Thyroid gland (tissue), 4 donors: ENCODE results near the gene MROH2A. TPM values are rescaled to one million over a fixed set of nuclear protein-coding genes. Genes with fewer than 3 reads are reported as not detected.
A peak's percentile ranks its signal among the peaks of the same experiment; 100 is the strongest.

Experiments used
- DNase-seq, 2 donors: peaks; one replicate each; pipeline ENCODE4 v3.0.0-alpha.2; 2019
- H3K27ac ChIP-seq, 3 donors: fragments of 200-600 bp; sonication (generic); 1 replicate in 2 of 3; 2 replicates in 1 of 3; pipeline ENCODE4 v1.5.1; 2016 to 2019; ENCODE audit warnings: mild to moderate bottlenecking in 1 of 3, moderate library complexity in 1 of 3
- H3K27me3 ChIP-seq: fragments of 200-600 bp; sonication (generic); one replicate; pipeline ENCODE4 v1.5.1; 2019
- H3K36me3 ChIP-seq, 2 donors: fragments of 200-600 bp; sonication (generic); one replicate each; pipeline ENCODE4 v1.5.1; 2016 to 2019
- H3K4me1 ChIP-seq, 2 donors: fragments of 200-600 bp; sonication (generic); one replicate each; pipeline ENCODE4 v1.5.1; 2017 to 2019
- H3K4me3 ChIP-seq, 3 donors: fragments of 200-600 bp; sonication (generic); replicated peaks in 1 of 3; 1 replicate in 2 of 3; 2 replicates in 1 of 3; pipeline ENCODE4 v1.5.1; 2016; ENCODE audit warnings: mild to moderate bottlenecking in 1 of 3
- H3K9me3 ChIP-seq: fragments of 200-600 bp; sonication (generic); one replicate; pipeline ENCODE4 v1.5.1; 2017
- POLR2A ChIP-seq, 2 donors: fragments of 450-650 bp; IDR thresholded peaks; one replicate each; pipeline ENCODE4 v1.6.1; 2017; ENCODE audit warnings: antibody characterized with exemption in 2 of 2, mild to moderate bottlenecking in 2 of 2, moderate library complexity in 1 of 2
- WGBS, 2 donors: methylation state at CpG; one replicate each; pipeline ENCODE4 v1.1.5; 2017; 5-methylcytosine and 5-hydroxymethylcytosine counted together
- intact Hi-C: fragments of 100-400 bp; cut with DNase I; formaldehyde crosslinking; loops from one replicate; pipeline ENCODE4 v1.15.1; 2023
- total RNA-seq, 4 donors: library from RNA; depleted of rRNA; stranded (reverse); fragments of >200 nt; gene quantifications; one replicate each; pipeline ENCODE4 v1.2.3, GENCODE V29; 2016
- TF ChIP-seq, protein P1 (sequence below), 6 experiments: fragments of 200-600 bp in 3 of 6; fragments of 450-650 bp in 3 of 6; sonication (generic) in 3 of 6; IDR thresholded peaks; one replicate each; pipeline ENCODE4 v1.5.1; 2016 to 2019; ENCODE audit warnings: antibody characterized with exemption in 6 of 6, mild to moderate bottlenecking in 2 of 6, inconsistent platforms in 1 of 6, moderate library complexity in 1 of 6

The MROH2A gene
- total RNA-seq, 4 donors from 2014 or later = 1.3 to 20.4 (median 9.3) TPM

DNA sequence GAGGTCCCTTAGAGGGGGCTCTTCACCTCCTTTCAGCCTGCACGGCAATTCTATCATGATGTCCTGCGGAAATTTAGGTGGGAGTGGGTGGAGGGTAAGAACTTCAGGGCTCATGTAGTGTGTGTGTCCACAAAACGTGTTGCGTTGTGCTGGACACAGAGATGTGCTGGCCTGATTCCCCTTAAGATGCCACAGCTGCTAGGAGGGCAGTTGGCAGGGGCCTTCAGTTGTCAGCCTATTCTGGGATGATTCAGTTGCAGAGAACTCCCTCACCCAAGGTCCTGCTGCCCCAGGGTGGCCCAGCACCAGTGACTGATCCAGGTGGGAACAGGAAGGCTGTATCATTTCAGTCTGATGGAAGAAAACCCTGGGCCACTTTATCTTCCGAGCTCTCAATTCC lies 77.2 kb downstream of the MROH2A start:
- no peak overlapping the region for H3K4me3 ChIP-seq
- no peak overlapping the region for H3K27ac ChIP-seq
- intact Hi-C loops = no loop called here
- H3K9me3 ChIP-seq = no peaks in the 10 kb centered on the region
- H3K27me3 ChIP-seq = no peaks in the 10 kb centered on the region
- no peaks in the 10 kb centered on the region for H3K36me3 ChIP-seq
- TF ChIP-seq, protein P1, sequence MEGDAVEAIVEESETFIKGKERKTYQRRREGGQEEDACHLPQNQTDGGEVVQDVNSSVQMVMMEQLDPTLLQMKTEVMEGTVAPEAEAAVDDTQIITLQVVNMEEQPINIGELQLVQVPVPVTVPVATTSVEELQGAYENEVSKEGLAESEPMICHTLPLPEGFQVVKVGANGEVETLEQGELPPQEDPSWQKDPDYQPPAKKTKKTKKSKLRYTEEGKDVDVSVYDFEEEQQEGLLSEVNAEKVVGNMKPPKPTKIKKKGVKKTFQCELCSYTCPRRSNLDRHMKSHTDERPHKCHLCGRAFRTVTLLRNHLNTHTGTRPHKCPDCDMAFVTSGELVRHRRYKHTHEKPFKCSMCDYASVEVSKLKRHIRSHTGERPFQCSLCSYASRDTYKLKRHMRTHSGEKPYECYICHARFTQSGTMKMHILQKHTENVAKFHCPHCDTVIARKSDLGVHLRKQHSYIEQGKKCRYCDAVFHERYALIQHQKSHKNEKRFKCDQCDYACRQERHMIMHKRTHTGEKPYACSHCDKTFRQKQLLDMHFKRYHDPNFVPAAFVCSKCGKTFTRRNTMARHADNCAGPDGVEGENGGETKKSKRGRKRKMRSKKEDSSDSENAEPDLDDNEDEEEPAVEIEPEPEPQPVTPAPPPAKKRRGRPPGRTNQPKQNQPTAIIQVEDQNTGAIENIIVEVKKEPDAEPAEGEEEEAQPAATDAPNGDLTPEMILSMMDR (IDR thresholded peaks at IDR 0.05) = no peak
- no peak for TF ChIP-seq POLR2A (IDR thresholded peaks at IDR 0.05)
- WGBS, 2 donors = 86 to 92% methylated on average over 5 of the region's 5 CpGs
- DNase-seq = no peak
- H3K4me1 ChIP-seq = peaks cover 7% of the 10 kb centered on the region in 2 donors

DNA sequence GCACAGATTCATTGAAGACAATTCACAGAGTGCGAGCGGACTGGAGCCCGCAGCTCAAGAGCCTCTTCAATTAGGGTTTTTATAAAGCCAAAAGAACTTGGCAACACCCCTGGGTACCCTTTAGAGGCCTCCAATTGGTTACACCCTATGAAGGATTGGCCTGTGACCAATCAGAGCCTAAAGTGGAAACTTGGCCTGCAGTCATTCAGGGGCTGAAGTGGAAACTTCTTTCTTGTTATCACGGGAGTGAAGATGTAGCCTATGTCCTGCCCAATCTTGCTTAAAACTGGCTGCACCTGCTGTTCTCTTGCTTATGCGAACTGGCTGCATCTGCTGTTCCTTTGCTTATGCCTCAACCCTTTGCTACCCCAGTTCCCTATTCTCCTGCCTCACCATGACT lies 78.1 kb downstream of the MROH2A start:
- DNase-seq = peak; percentile 14 to 40
- intact Hi-C loops = no loop called here
- WGBS, 2 donors = 56 to 58% methylated on average over 5 of the region's 5 CpGs

DNA sequence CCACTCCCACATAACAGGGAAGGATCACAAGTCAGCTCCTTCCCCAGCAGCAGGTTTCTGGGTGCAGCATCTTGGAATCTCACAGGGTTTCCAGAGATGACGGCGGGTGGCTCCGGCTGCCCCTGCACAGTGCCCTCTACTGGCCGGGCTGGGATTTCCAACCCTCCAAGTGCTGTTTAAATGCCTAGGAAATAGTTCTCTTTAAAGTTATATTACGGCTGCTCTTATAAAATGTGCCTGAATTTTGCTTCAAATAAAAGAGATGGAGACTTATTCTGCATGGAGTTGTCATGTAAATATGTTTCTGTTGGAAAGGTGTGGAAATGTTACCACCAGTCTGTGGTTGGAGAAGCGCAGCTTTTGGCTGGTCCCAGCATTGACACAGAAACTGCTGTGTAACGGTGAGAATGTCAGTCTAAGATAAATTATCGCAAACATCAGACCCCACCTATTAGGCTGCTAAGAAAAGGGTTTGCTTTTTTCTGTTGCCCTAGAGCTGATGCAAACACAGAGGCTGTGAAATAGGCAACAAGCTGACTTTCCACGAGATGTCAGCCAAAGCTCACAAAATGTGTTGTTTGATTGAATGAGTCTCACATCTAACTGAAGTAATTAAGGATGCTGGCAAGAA lies 79.5 kb downstream of the MROH2A start:
- H3K4me1 ChIP-seq = peaks cover 7% of the 10 kb centered on the region in 2 donors
- no peak overlapping the region for H3K4me3 ChIP-seq
- H3K36me3 ChIP-seq = no peaks in the 10 kb centered on the region
- no peak for DNase-seq
- intact Hi-C loops = no loop called here
- H3K27ac ChIP-seq = no peak overlapping the region
- 53 to 63% methylated on average over 9 of the region's 9 CpGs for WGBS, 2 donors
- no peaks in the 10 kb centered on the region for H3K27me3 ChIP-seq
- H3K9me3 ChIP-seq = no peaks in the 10 kb centered on the region
- TF ChIP-seq, protein P1 (IDR thresholded peaks at IDR 0.05) = peak in 3 of 6 experiments; percentile 20 to 36 (median 24)
- TF ChIP-seq POLR2A (IDR thresholded peaks at IDR 0.05) = no peak

More for the DNA sequence above, 78.1 kb downstream of the MROH2A start:
- Histone ChIP-seq H3K9me3 (no peaks in the 10 kb centered on the region), H3K27me3 (no peaks in the 10 kb centered on the region), H3K36me3 (no peaks in the 10 kb centered on the region), H3K4me1 (peaks cover 7% of the 10 kb centered on the region in 2 donors), H3K27ac (no peak overlapping the region), H3K4me3 (no peak overlapping the region)
- TF ChIP-seq, protein P1 (IDR thresholded peaks at IDR 0.05) = no peak

DNA sequence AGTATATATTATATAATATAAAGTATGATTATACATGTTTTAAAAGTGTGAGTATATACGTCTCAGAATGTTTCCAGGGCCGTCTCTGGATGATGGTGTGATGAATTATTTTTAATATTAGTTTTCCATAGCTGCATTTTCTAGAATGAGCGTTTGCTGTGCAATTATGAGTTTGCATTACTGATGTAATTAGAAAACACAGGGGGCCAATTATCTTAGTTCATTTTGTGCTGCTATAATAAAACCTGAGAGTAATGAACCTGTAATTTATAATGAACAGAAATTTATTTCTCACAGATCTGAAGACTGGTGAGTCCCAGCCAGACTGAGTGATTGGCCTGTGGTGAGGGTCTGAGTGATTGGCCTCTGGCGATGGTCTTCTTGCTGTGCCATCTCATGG lies 80.2 kb downstream of the MROH2A start:
- Histone ChIP-seq H3K9me3 (no peaks in the 10 kb centered on the region), H3K4me3 (no peak overlapping the region), H3K4me1 (peaks cover 7% of the 10 kb centered on the region in 2 donors), H3K36me3 (no peaks in the 10 kb centered on the region), H3K27me3 (no peaks in the 10 kb centered on the region), H3K27ac (no peak overlapping the region)
- TF ChIP-seq POLR2A (IDR thresholded peaks at IDR 0.05) = no peak
- TF ChIP-seq, protein P1 (IDR thresholded peaks at IDR 0.05) = no peak
- intact Hi-C loops = no loop called here
- no peak for DNase-seq
- WGBS, 2 donors = 90 to 95% methylated on average over 4 of the region's 4 CpGs

DNA sequence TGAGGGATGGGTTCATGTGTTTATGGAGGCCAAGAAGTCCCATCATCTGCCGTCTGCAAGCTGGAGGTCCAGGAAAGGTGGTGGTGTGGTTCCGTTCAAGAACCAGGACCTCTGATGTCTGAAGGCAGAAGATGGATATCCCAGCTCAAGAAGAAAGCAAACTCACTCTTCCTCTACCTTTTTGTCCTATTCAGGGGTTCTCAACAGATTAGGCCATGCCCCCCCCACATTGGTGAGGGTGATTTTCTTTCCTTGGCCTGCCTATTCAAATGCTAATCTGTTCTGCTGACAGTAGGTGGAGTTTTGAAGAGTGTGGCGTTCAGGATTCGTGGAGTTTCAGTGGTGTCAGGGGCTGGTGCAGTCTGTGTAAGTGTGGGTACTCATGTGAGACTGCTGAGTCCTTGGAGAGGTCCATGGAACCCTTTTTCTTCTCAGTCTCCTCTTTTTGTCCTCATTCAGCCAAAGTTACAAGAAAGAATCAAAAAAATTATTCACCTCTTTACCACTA lies 84.2 kb downstream of the MROH2A start:
- Histone ChIP-seq H3K27me3 (no peaks in the 10 kb centered on the region), H3K4me1 (no peaks in the 10 kb centered on the region), H3K27ac (no peak overlapping the region), H3K9me3 (no peaks in the 10 kb centered on the region), H3K36me3 (no peaks in the 10 kb centered on the region), H3K4me3 (no peak overlapping the region)
- intact Hi-C loops = no loop called here
- TF ChIP-seq, protein P1 (IDR thresholded peaks at IDR 0.05) = no peak
- no peak for TF ChIP-seq POLR2A (IDR thresholded peaks at IDR 0.05)
- 65 to 68% methylated on average over 4 of the region's 4 CpGs for WGBS, 2 donors
- DNase-seq = no peak
